GM18526 (cell line): ENCODE results near the gene KCNQ1.

Experiments
- POLR2A ChIP-seq: IDR thresholded peaks from 3 replicates; pipeline ENCODE4 v1.6.1; 2011; ENCODE audit not compliant: insufficient read length; ENCODE audit errors: extremely low read depth

Gene KCNQ1

DNA sequence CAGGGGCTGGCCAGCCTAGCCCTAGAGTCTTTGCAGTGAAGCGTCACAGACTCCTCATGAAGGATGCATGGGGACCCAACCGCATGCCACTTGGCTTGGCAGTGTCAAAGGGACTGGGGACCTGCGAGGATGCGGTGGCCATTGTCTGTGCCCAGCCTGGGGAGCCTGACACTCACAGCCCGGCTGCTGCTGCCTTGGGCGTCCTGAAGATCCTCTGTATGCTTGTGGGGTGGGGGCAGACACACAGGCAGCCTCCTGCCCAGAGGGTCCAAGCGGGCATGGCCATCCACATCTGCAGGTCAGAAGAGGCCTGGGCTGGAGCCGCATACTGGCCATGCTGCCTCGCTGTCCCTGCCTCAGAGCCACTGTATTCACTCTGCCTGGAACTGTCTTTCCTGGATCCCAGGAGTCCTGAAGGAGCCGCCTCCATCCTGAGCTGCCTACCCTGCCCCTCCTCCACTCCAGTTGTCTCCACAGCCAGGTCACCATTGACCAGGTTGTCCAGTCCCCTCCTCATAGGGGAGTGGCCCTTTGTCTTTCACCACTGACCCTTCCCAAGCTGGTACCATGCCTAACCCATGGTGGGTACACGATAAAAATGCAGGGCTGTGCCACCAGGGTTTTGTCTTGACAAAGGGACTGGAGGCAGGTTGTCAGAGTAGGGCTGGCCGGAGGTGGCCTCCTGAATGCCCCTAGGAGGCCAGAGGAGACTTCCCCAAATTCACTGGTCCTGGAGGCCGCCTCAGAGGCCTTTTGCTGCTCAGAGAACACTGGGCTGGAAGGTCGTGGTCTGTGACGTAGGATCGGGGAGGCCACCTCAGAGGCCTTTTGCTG lies 148.0 kb downstream of the KCNQ1 start:
- TF ChIP-seq POLR2A = no peak

GRCh38 chr11:2593393-2593950 lies 148.7 kb downstream of the KCNQ1 start:
- no peak for TF ChIP-seq POLR2A

- TF ChIP-seq POLR2A = no peak
Observed at GRCh38 chr11:2594267-2594666, 149.5 kb downstream of the KCNQ1 start.

- no peak for TF ChIP-seq POLR2A
Observed at GRCh38 chr11:2595204-2595603, 150.4 kb downstream of the KCNQ1 start.

DNA sequence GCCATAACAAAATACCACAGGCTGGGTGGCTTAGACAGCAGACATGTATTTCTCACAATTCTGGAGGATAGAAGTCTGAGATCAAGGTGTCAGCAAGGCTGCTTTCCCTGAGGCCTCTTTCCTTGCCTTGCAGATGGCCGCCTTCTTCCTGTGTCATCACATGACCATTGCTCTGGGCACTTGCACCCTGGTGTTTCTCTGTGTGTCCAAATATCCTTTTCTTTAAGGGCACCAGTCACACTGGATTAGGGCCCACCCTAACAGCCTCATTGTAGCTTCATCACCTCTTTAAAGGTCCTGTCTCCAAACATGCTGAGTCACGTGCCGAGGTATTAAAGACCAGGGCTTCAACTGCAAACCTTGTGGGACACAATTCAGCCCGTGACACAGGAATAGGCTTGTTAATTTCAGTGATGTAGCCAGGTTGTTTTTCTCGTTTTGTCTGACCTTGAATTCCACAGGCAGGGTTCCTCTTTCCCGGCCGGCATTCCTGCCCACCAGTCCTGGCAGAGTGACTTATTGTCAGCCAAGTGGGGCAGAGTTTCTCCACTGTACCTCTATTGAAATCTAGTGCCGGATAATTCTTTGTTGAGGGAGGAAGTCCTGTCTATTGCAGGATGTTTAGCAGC lies 154.9 kb downstream of the KCNQ1 start:
- no peak for TF ChIP-seq POLR2A

DNA sequence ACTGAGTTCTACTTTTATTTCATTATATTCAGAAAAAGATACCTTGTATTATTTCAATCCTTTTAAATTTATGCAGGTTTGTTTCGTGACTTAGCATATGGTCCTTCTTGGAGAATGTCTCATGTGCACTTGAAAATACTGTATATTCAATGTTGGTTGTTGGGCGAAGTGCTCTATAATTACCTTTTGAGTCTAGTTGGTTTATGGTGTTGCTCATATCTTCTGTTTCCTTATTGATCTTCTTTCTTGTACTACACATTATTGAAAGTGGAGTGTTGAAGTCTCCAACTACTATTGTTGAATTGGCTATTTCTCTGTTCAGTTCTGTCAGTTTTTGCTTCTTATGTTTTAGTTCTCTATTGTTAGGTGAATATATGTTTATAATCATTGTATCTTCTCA lies 164.5 kb downstream of the KCNQ1 start:
- no peak for TF ChIP-seq POLR2A

DNA sequence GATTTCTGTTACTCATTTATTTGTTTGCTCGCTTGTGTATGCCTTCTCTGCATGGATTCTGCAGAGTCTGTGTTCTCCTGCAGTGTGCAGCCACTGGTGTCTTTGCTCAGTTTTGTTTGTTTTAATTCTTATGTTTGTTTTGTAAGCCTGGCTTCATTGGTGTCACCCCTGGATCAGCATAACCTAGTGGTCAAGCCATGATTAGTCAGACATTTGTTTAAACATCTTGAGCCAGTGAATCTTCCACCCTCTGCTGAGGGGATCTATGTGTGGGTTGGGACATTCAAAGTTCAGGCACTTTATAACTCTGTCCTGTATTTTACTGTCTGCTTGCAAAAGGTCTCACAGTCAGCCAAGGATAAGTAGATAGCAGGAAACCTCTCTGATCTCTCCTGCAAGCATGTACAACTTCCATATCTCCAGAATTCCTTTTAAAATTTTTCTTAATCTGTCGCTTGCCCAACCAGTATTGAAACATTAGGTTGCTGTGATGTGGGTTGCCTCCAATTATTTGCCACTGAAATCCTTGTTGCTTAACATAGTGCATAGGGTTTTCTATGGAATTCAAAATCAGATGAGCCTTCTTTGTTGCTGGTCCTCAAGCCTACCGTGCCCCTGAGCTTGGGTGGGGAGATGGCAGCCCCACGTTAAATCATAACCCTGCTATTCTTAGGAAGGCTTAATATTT lies 168.2 kb downstream of the KCNQ1 start:
- no peak for TF ChIP-seq POLR2A

DNA sequence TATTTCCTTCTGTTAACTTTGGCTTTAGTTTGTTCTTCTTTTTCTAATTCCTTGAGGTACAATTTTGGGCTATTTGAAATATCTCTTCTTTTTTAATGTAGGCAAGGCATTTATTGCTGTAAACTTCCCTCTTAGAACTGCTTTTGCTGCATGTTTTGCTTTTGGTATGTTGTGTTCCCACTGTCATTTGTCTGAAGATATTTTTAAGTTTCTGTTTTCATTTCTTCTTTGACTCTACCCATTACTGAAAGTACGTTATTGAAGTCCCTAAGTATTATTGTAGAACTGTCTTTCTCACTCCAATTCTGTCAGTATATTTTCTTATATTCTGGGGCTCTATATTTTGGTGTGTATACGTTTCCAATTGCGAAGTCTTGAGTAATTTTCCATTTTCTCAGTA lies 177.1 kb downstream of the KCNQ1 start:
- TF ChIP-seq POLR2A = no peak

GRCh38 chr11:2625183-2625582 lies 180.4 kb downstream of the KCNQ1 start:
- no peak for TF ChIP-seq POLR2A

GRCh38 chr11:2630679-2631078 lies 185.9 kb downstream of the KCNQ1 start:
- no peak for TF ChIP-seq POLR2A

- no peak for TF ChIP-seq POLR2A
Observed at GRCh38 chr11:2631161-2631560, 186.4 kb downstream of the KCNQ1 start.

DNA sequence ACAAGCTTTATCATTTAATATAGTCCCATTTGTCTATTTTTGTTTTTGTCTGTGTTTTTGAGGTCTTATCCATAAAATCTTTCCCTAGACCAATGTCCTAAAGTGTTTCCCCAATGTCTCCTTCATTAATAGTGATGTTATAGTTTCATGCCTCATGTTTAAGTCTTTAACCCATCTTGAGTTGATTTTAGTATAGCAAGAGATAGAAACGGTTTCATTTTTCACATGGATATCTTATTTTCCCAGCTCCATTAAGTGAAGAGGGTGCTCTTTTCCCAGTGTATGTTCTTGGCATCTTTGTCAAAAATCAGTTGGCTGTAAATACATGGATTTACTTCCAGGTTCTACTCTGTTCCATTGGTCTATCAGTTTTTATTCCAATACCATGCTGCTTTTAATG lies 196.8 kb downstream of the KCNQ1 start:
- TF ChIP-seq POLR2A = no peak

DNA sequence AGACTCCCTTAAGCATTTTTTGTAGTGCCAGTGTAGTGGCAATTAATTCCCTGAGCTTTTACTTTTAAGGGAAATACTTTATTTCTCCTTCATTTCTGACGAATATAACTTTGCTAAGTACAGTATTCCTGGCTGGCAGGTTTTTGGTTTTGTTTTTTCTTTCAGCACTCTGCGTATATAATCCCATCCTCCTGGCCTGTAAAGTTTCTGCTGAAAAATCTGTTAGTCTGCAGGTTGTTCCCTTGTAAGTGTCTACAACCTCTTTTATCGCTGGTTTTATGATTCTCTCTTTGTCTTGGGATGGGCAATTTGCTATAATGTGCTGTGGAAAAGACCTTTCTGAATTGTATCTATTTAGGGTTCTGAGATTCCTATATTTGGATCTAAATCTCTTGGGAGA lies 198.9 kb downstream of the KCNQ1 start:
- no peak for TF ChIP-seq POLR2A

DNA sequence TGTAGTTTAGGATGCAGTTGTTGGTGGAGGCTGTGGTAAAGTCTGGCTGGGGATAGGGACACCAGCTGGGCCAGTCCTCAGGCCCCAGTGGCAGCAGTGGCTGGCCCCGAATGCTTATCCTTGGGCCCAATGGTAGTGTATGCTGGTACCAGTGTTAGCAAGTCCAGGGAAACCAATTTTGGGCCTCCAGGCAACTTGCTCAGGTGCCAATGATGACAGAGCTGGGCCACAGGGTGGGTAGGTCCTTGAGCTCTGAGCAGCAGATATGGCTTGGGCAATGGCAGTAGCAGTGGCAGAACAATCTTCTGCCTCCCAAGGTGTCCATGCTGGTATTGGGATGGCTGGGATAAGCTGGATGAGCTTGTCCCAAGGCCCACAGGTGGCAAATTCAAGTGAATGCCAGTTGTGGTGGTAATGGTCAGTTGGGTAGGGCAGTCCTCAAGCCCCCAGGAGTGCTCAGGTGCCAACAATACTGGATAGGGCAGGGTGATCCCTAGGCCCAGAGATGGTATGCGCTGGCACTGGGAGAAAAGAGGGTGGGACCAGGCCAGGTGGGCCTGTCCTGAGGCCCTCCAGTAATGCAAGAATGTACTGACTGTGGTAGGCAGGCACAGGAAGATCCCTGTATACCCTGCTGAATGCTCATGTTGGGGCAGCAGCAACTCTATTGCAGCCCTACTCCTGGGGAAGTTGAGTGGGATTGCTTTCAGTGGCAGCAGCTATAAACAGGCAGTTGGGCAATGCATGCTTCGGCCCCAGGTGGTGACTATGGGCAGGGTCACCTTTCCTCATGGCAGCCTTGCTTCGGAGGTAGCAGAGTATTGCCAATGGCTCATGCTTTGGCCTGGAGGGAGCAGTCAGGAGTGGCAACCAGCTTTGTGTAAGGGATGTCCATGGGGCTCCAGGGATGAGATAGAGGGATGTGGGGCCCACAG lies 200.3 kb downstream of the KCNQ1 start:
- no peak for TF ChIP-seq POLR2A

DNA sequence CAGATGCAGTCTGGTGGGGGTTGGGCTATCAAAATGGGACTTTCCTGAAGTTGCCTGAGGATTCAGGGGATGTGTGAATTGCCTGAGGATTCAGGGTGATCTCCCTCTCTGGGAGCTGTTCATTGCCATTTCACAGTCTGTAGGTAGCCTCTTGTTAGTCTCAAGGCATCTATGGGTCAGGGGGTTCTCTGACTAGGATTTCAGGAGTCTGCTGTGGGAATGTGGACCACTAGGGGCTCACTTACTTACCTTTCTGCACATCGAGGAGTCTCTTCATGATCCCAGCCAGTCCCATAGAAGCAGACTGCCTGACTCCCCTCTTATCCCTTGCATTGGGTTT lies 200.9 kb downstream of the KCNQ1 start:
- no peak for TF ChIP-seq POLR2A
